ENCODE data around the gene SLC45A3. TPM values are rescaled to one million over a fixed set of nuclear protein-coding genes. Genes with fewer than 3 reads are reported as not detected.
"Not testable (repeated sequence)": the region's sequence is repeated elsewhere in the genome, so short reads cannot be mapped to it uniquely, and the experiment has no call there.

Gene SLC45A3
- total RNA-seq (1 to 10 TPM; 7.3 to 8.9 TPM), polyA plus RNA-seq (ENCODE audit: insufficient read depth, low read depth, low replicate concordance) (4.5 TPM)
- long read RNA-seq, donor 1, partial matches to known transcripts: 0 of 1 reads
- long read RNA-seq, donor 1, other reads (novel, unspliced or antisense): 0 of 1 reads
- long read RNA-seq, donor 2: 0 reads

- Histone ChIP-seq H3K27me3 (no peaks in the 10 kb centered on the region), H3K4me3 (peak within 1 kb of the TSS; percentile 62 to 69), H3K9me3 (no peaks in the 10 kb centered on the region), H3K36me3 (ENCODE audit: low read depth, missing control alignments) (no peaks in the 10 kb centered on the region), H3K4me1 (peaks cover 22% of the 10 kb centered on the region), H3K27ac (peak within 1 kb of the TSS; percentile 39 to 63)
- intact Hi-C loops (cut with DNase I; ENCODE audit: low total_unique reads): no loop called here
- no peak for TF ChIP-seq POLR2A (IDR thresholded peaks at IDR 0.05)
- no peak for TF ChIP-seq CTCF (IDR thresholded peaks at IDR 0.05)
- 1 to 2% methylated on average over 18 to 42 of the region's 86 CpGs for WGBS, 2 donors
- DNase-seq: peak; percentile 61
These were observed at the start of gene SLC45A3 for GRCh38 chr1:205680073-205680851. Gene SLC45A3, minus strand, starts transcription at chr1:205680509. Its CDS starts 15,853 bp downstream, at chr1:205664656.

- DNase-seq: no peak
- Histone ChIP-seq H3K36me3 (ENCODE audit: low read depth, missing control alignments) (no peaks in the 10 kb centered on the region), H3K9me3 (no peaks in the 10 kb centered on the region), H3K27me3 (no peaks in the 10 kb centered on the region), H3K27ac (no peak overlapping the region), H3K4me3 (no peak overlapping the region), H3K4me1 (no peaks in the 10 kb centered on the region)
- TF ChIP-seq CTCF (IDR thresholded peaks at IDR 0.05) (no peak), POLR2A (IDR thresholded peaks at IDR 0.05) (no peak)
- WGBS, 2 donors: 64 to 76% methylated on average over 4 of the region's 4 CpGs
- intact Hi-C loops (cut with DNase I; ENCODE audit: low total_unique reads): no loop called here
These were observed 46.4 kb upstream of the SLC45A3 start for GRCh38 chr1:205726619-205727125.

GRCh38 chr1:205725514-205725913, 45.2 kb upstream of the SLC45A3 start:
- DNase-seq: no peak
- intact Hi-C loops (cut with DNase I; ENCODE audit: low total_unique reads): no loop called here
- H3K36me3 ChIP-seq (ENCODE audit: low read depth, missing control alignments): no peaks in the 10 kb centered on the region

GRCh38 chr1:205720740-205721139, 40.4 kb upstream of the SLC45A3 start:
- H3K36me3 ChIP-seq (ENCODE audit: low read depth, missing control alignments); H3K27ac ChIP-seq; DNase-seq; H3K27me3 ChIP-seq; H3K4me3 ChIP-seq; intact Hi-C loops (cut with DNase I; ENCODE audit: low total_unique reads); H3K4me1 ChIP-seq; H3K9me3 ChIP-seq: not testable (repeated sequence)
- WGBS, 2 donors: 82 to 88% methylated on average over 2 of the region's 2 CpGs

More at GRCh38 chr1:205725514-205725913, 45.2 kb upstream of the SLC45A3 start:
- Histone ChIP-seq H3K27me3 (no peaks in the 10 kb centered on the region), H3K27ac (no peak overlapping the region), H3K4me1 (no peaks in the 10 kb centered on the region), H3K4me3 (no peak overlapping the region), H3K9me3 (no peaks in the 10 kb centered on the region)
- TF ChIP-seq POLR2A (IDR thresholded peaks at IDR 0.05): no peak
- no peak for TF ChIP-seq CTCF (IDR thresholded peaks at IDR 0.05)
- WGBS, 2 donors: 49 to 84% methylated on average over 1 of the region's 1 CpG

GRCh38 chr1:205719762-205720161, 39.5 kb upstream of the SLC45A3 start:
- DNase-seq: no peak
- TF ChIP-seq POLR2A (IDR thresholded peaks at IDR 0.05) (no peak), CTCF (IDR thresholded peaks at IDR 0.05) (no peak)
- H3K36me3 ChIP-seq (ENCODE audit: low read depth, missing control alignments): no peaks in the 10 kb centered on the region
- intact Hi-C loops (cut with DNase I; ENCODE audit: low total_unique reads): no loop called here
- H3K9me3 ChIP-seq: no peaks in the 10 kb centered on the region
- no peak overlapping the region for H3K4me3 ChIP-seq
- no peak overlapping the region for H3K27ac ChIP-seq
- H3K4me1 ChIP-seq: no peaks in the 10 kb centered on the region
- H3K27me3 ChIP-seq: no peaks in the 10 kb centered on the region
